ENCODE results near the gene KRT6A. TPM values are rescaled to one million over a fixed set of nuclear protein-coding genes. Genes with fewer than 3 reads are reported as not detected.
A peak's percentile ranks its signal among the peaks of the same experiment; 100 is the strongest.

Gene KRT6A
- total RNA-seq, 1 experiment from 2014 or later, result 55.9 TPM

GRCh38 chr12:52515319-52515646 lies 22.2 kb upstream of the KRT6A start:
- Histone ChIP-seq H3K9me2 (ENCODE audit: insufficient read depth) (no peaks in the 10 kb centered on the region), H4K20me1 (ENCODE audit: insufficient read depth) (no peaks in the 10 kb centered on the region), H3K4me2 (no peak overlapping the region), H3K27me3 (ENCODE audit: insufficient read depth, low read depth) (no peaks in the 10 kb centered on the region), H2AFZ (no peak overlapping the region), H3F3A (ENCODE audit: insufficient read depth, low read depth) (0 out of 2 replicates have a peak, but pooled peaks cover 3% of the 10 kb centered on the region), H3K27ac (no peak overlapping the region), H3K79me2 (ENCODE audit: low read depth) (no peaks in the 10 kb centered on the region), H3K36me3 (ENCODE audit: low read depth) (no peaks in the 10 kb centered on the region), H3K4me1 (replicated peaks; ENCODE audit: insufficient read depth) (peaks cover 12% of the 10 kb centered on the region), H3K9me3 (ENCODE audit: insufficient read depth, low read depth) (peaks cover 4% of the 10 kb centered on the region; the same call in 1 of the 2 replicates), H3K4me3 (no peak overlapping the region)
- TF ChIP-seq CTCF (conservative IDR thresholded peaks at IDR 0.05) (no peak), EZH2 (IDR thresholded peaks at IDR 0.05; ENCODE audit: low read depth) (no peak)
- no TSS peak for BruUV-seq (replicated peaks)
- POLR2A ChIA-PET (ENCODE audit: unreplicated experiment), result no interaction called here
- peak in 1 of 2 experiments; percentile 31 for DNase-seq
- CTCF ChIA-PET, result no interaction called here
- intact Hi-C loops (cut with micrococcal nuclease; ENCODE audit: unreplicated experiment), result no loop called here

GRCh38 chr12:52514471-52515318 lies 21.6 kb upstream of the KRT6A start:
- no peak overlapping the region for H3K4me2 ChIP-seq
- H3F3A ChIP-seq (ENCODE audit: insufficient read depth, low read depth), result 0 out of 2 replicates have a peak, but pooled peaks cover 3% of the 10 kb centered on the region
- no peak overlapping the region for H2AFZ ChIP-seq
- TF ChIP-seq CTCF (conservative IDR thresholded peaks at IDR 0.05) (no peak), EZH2 (IDR thresholded peaks at IDR 0.05; ENCODE audit: low read depth) (no peak)
- BruUV-seq (replicated peaks), result no TSS peak
- H3K4me3 ChIP-seq, result no peak overlapping the region
- no peak for DNase-seq
- H3K27me3 ChIP-seq (ENCODE audit: insufficient read depth, low read depth), result no peaks in the 10 kb centered on the region
- no peaks in the 10 kb centered on the region for H3K36me3 ChIP-seq (ENCODE audit: low read depth)
- no peak overlapping the region for H3K27ac ChIP-seq
- peaks cover 5% of the 10 kb centered on the region; the same call in 1 of the 2 replicates for H3K9me3 ChIP-seq (ENCODE audit: insufficient read depth, low read depth)
- intact Hi-C loops (cut with micrococcal nuclease; ENCODE audit: unreplicated experiment), result no loop called here
- H3K79me2 ChIP-seq (ENCODE audit: low read depth), result no peaks in the 10 kb centered on the region
- POLR2A ChIA-PET (ENCODE audit: unreplicated experiment), result no interaction called here
- no peaks in the 10 kb centered on the region for H3K9me2 ChIP-seq (ENCODE audit: insufficient read depth)
- no peaks in the 10 kb centered on the region for H4K20me1 ChIP-seq (ENCODE audit: insufficient read depth)
- CTCF ChIA-PET, result no interaction called here
- peaks cover 6% of the 10 kb centered on the region; the same call in 1 of the 2 replicates for H3K4me1 ChIP-seq (replicated peaks; ENCODE audit: insufficient read depth)

- Histone ChIP-seq H3K79me2 (ENCODE audit: low read depth) (no peaks in the 10 kb centered on the region), H3K9me2 (ENCODE audit: insufficient read depth) (no peaks in the 10 kb centered on the region), H3K9me3 (ENCODE audit: insufficient read depth, low read depth) (peaks cover 5% of the 10 kb centered on the region; the same call in 1 of the 2 replicates), H3K36me3 (ENCODE audit: low read depth) (no peaks in the 10 kb centered on the region), H3K27ac (no peak overlapping the region), H3K4me1 (replicated peaks; ENCODE audit: insufficient read depth) (no peaks in the 10 kb centered on the region), H4K20me1 (ENCODE audit: insufficient read depth) (no peaks in the 10 kb centered on the region), H3K4me3 (no peak overlapping the region), H2AFZ (no peak overlapping the region), H3K4me2 (no peak overlapping the region), H3F3A (ENCODE audit: insufficient read depth, low read depth) (0 out of 2 replicates have a peak, but pooled peaks cover 3% of the 10 kb centered on the region), H3K27me3 (ENCODE audit: insufficient read depth, low read depth) (no peaks in the 10 kb centered on the region)
- peak in 1 of 2 experiments; percentile 59 for DNase-seq
- BruUV-seq (replicated peaks), result no TSS peak
- intact Hi-C loops (cut with micrococcal nuclease; ENCODE audit: unreplicated experiment), result no loop called here
- ChIA-PET CTCF (no interaction called here), POLR2A (ENCODE audit: unreplicated experiment) (no interaction called here)
- TF ChIP-seq EZH2 (IDR thresholded peaks at IDR 0.05; ENCODE audit: low read depth), result no peak
- TF ChIP-seq CTCF (conservative IDR thresholded peaks at IDR 0.05), result no peak
Observed at GRCh38 chr12:52513736-52514135, 20.7 kb upstream of the KRT6A start.

Data from PC-9 (cell line).